GM12878 (cell line): ENCODE measurements around the gene PRRG3. TPM values are rescaled to one million over a fixed set of nuclear protein-coding genes. Genes with fewer than 3 reads are reported as not detected.

Source experiments
- ATAC-seq: fragments of 200-7000 bp; cut with Tn5 transposase; 3 replicates; pipeline ENCODE4 v1.9.1; 2020; ENCODE audit warnings: mild to moderate bottlenecking, moderate library complexity
- BruUV-seq: library from RNA; stranded (reverse); fragments of 400-500 nt; replicated peaks from 2 replicates; lab custom pipeline; 2021; lab: Mats Ljungman, UMichigan
- CTCF ChIA-PET: fragments of 300-600 bp; sonication (Branson Sonifier 250); formaldehyde crosslinking; extraction: SDS; loops from one replicate; lab custom pipeline; 2021; ENCODE audit warnings: inconsistent platforms; lab: Yijun Ruan, JAX
- POLR2A ChIA-PET: fragments of 350-600 bp; formaldehyde crosslinking; extraction: SDS; loops from one replicate; lab custom pipeline; 2021; ENCODE audit warnings: inconsistent platforms; lab: Charles Lee
- RAD21 ChIA-PET: fragments of 300-600 bp; sonication (Branson Sonifier 250); formaldehyde crosslinking; loops from one replicate; lab custom pipeline; 2023; ENCODE audit warnings: antibody characterized with exemption; ENCODE audit not compliant: unreplicated experiment; lab: Charles Lee
- SMC1A ChIA-PET: fragments of 300-600 bp; sonication (Branson Sonifier 250); formaldehyde crosslinking; loops from one replicate; lab custom pipeline; 2023; ENCODE audit not compliant: unreplicated experiment, uncharacterized antibody; lab: Charles Lee
- DNase-seq: peaks from one replicate; pipeline ENCODE4 v3.0.0-alpha.2; 2011; ENCODE audit warnings: low read depth, low spot score
- FAIRE-seq: peaks from 3 replicates; lab custom pipeline; 2011; peaks lifted over from hg19 to GRCh38; lab: Jason Lieb, UNC
- H2AFZ ChIP-seq: 2 replicates; pipeline ENCODE4 v1.6.0; 2011; ENCODE audit warnings: low read depth, low read length, control low read depth; ENCODE audit not compliant: control insufficient read depth
- H3K27ac ChIP-seq: 2 replicates; pipeline ENCODE4 v1.5.1; 2011; ENCODE audit warnings: control low read depth; ENCODE audit not compliant: control insufficient read depth, insufficient read depth
- H3K27me3 ChIP-seq, 2 experiments: replicated peaks in 1 of 2; 2 replicates each; pipeline versions ENCODE4 v1.6.0 to v1.6.1; 2011; ENCODE audit warnings: low read length in 1 of 2; ENCODE audit not compliant: control insufficient read depth in 2 of 2, insufficient read depth in 2 of 2
- H3K36me3 ChIP-seq, 2 experiments: 2 replicates each; pipeline ENCODE4 v1.5.1; 2011; ENCODE audit warnings: low read length in 1 of 2; ENCODE audit not compliant: control insufficient read depth in 2 of 2, insufficient read depth in 2 of 2
- H3K4me1 ChIP-seq: 2 replicates; pipeline ENCODE4 v1.6.1; 2011; ENCODE audit warnings: mild to moderate bottlenecking, low read length, moderate library complexity, mixed read lengths; ENCODE audit not compliant: control insufficient read depth, insufficient read depth
- H3K4me2 ChIP-seq: 2 replicates; pipeline ENCODE4 v1.6.0; 2011; ENCODE audit warnings: control low read depth; ENCODE audit not compliant: control insufficient read depth, insufficient read depth
- H3K4me3 ChIP-seq: fragments of 200-600 bp; sonication (generic); 2 replicates; pipeline ENCODE4 v1.5.1; 2016
- H3K79me2 ChIP-seq: 2 replicates; pipeline ENCODE4 v1.6.0; 2011; ENCODE audit warnings: low read length; ENCODE audit not compliant: control insufficient read depth, insufficient read depth
- H3K9ac ChIP-seq: 2 replicates; pipeline ENCODE4 v1.8.0; 2011; ENCODE audit warnings: low read length, control low read depth, mixed read lengths; ENCODE audit not compliant: control insufficient read depth, insufficient read depth
- H3K9me3 ChIP-seq: replicated peaks from 3 replicates; pipeline ENCODE4 v1.5.1; 2011; ENCODE audit warnings: mild to moderate bottlenecking, low read length; ENCODE audit not compliant: control insufficient read depth, insufficient read depth
- H4K20me1 ChIP-seq: 2 replicates; pipeline ENCODE4 v1.6.0; 2011; ENCODE audit not compliant: control insufficient read depth, insufficient read depth
- FOXK2 ChIP-seq: fragments of 450-650 bp; IDR thresholded peaks from 2 replicates; pipeline ENCODE4 v1.6.1; 2017; ENCODE audit warnings: mild to moderate bottlenecking, moderate library complexity
- JUNB ChIP-seq: IDR thresholded peaks from 2 replicates; pipeline ENCODE4 v1.6.1; 2016; ENCODE audit warnings: antibody characterized with exemption, mild to moderate bottlenecking
- NR2C1 ChIP-seq: fragments of 450-650 bp; IDR thresholded peaks from 2 replicates; pipeline ENCODE4 v1.6.1; 2017; ENCODE audit warnings: antibody characterized with exemption, mild to moderate bottlenecking, moderate library complexity
- RBBP5 ChIP-seq: fragments of 200-600 bp; sonication (generic); conservative IDR thresholded peaks from 2 replicates; pipeline ENCODE4 v1.6.1; 2016
- SMAD1 ChIP-seq: fragments of 450-650 bp; IDR thresholded peaks from 2 replicates; pipeline ENCODE4 v1.6.1; 2018; ENCODE audit warnings: mild to moderate bottlenecking, low read depth; ENCODE audit not compliant: partially characterized antibody
- SMAD5 ChIP-seq: IDR thresholded peaks from 2 replicates; pipeline ENCODE4 v1.6.1; 2016; ENCODE audit warnings: antibody characterized with exemption, low read depth
- TAF1 ChIP-seq: IDR thresholded peaks from 2 replicates; pipeline ENCODE4 v1.6.1; 2011; ENCODE audit warnings: mild to moderate bottlenecking, low read depth, low read length, borderline replicate concordance
- ZNF217 ChIP-seq: fragments of 450-650 bp; IDR thresholded peaks from 2 replicates; pipeline ENCODE4 v1.6.1; 2017; ENCODE audit warnings: antibody characterized with exemption, mild to moderate bottlenecking
- ZNF24 ChIP-seq: fragments of 450-650 bp; IDR thresholded peaks from 2 replicates; pipeline ENCODE4 v1.6.1; 2017; ENCODE audit warnings: antibody characterized with exemption, mild to moderate bottlenecking
- WGBS: methylation state at CpG from one replicate; pipeline ENCODE4 v1.1.6; 2016; ENCODE audit warnings: low lambda C conversion rate; ENCODE audit not compliant: insufficient replicate concordance, insufficient coverage; ENCODE audit errors: missing lambda C conversion rate; 5-methylcytosine and 5-hydroxymethylcytosine counted together
- in situ Hi-C: fragments of 300-500 bp; cut with MboI; formaldehyde crosslinking; loops from 9 replicates; pipeline ENCODE4 v1.14.3; 2018; ENCODE audit warnings: mixed read lengths
- intact Hi-C: fragments of 100-400 bp; cut with micrococcal nuclease; formaldehyde crosslinking; loops from one replicate; pipeline ENCODE4 v1.14.2; 2022; ENCODE audit not compliant: unreplicated experiment
- polyA plus RNA-seq, 11 experiments: library from polyadenylated mRNA; depleted of rRNA in 4 of 11; unstranded in 6 of 11; stranded (reverse) in 5 of 11; fragments of >200 nt; fragmentation: Nextera tagmentation in 4 of 11; fragmentation: Illumina TruSeq in 1 of 11; extraction: Ambion mirVana in 4 of 11; extraction: Trizol in 1 of 11; gene quantifications; 1 replicate in 1 of 11; 2 replicates in 10 of 11; pipeline versions ENCODE4 v1.2.1 to v1.2.3, GENCODE V29; 2011 to 2016; ENCODE audit warnings: inconsistent platforms in 2 of 11, missing spikeins in 2 of 11, low read depth in 1 of 11
- total RNA-seq, 4 experiments: library from RNA; depleted of rRNA in 3 of 4; stranded (reverse); fragments of >200 nt in 3 of 4; fragmentation: Illumina TruSeq in 1 of 4; extraction: Trizol in 1 of 4; gene quantifications; 2 replicates each; pipeline versions ENCODE4 v1.2.1 to v1.2.3, GENCODE V29; 2013 to 2021
- TF ChIP-seq, protein P1 (sequence below): IDR thresholded peaks from 2 replicates; pipeline ENCODE4 v1.6.1; 2012; ENCODE audit warnings: improper control_type of control experiment, low read depth, low read length; ENCODE audit not compliant: insufficient replicate concordance

PRRG3 gene
- total and polyA plus RNA-seq, 10 of the 15 experiments (the other 5 are each of a cell fraction or from before 2014, with no cell fraction given), result under 0.01 TPM; not detected in 9

GRCh38 chrX:151724563-151725337 is 29.5 kb downstream of the PRRG3 start:
- CTCF ChIA-PET, result no interaction called here
- Histone ChIP-seq H3K27ac (no peak overlapping the region), H4K20me1 (no peaks in the 10 kb centered on the region), H3K36me3 (no peaks in the 10 kb centered on the region), H3K4me2 (no peak overlapping the region), H3K4me1 (no peaks in the 10 kb centered on the region), H3K9me3 (no peaks in the 10 kb centered on the region), H3K4me3 (no peak overlapping the region), H3K79me2 (no peaks in the 10 kb centered on the region), H3K9ac (no peak overlapping the region), H3K27me3 (no peaks in the 10 kb centered on the region), H2AFZ (no peak overlapping the region)
- no peak for DNase-seq
- in situ Hi-C loops, result no loop called here
- no peak for FAIRE-seq
- WGBS, result 7% methylated on average over 7 of the region's 7 CpGs
- POLR2A ChIA-PET, result no interaction called here
- RAD21 ChIA-PET, result no interaction called here
- TF ChIP-seq JUNB (no peak), NR2C1 (no peak), FOXK2 (no peak), RBBP5 (no peak), SMAD1 (no peak), TAF1 (no peak), ZNF24 (no peak), SMAD5 (no peak), ZNF217 (no peak)
- TF ChIP-seq, protein P1, sequence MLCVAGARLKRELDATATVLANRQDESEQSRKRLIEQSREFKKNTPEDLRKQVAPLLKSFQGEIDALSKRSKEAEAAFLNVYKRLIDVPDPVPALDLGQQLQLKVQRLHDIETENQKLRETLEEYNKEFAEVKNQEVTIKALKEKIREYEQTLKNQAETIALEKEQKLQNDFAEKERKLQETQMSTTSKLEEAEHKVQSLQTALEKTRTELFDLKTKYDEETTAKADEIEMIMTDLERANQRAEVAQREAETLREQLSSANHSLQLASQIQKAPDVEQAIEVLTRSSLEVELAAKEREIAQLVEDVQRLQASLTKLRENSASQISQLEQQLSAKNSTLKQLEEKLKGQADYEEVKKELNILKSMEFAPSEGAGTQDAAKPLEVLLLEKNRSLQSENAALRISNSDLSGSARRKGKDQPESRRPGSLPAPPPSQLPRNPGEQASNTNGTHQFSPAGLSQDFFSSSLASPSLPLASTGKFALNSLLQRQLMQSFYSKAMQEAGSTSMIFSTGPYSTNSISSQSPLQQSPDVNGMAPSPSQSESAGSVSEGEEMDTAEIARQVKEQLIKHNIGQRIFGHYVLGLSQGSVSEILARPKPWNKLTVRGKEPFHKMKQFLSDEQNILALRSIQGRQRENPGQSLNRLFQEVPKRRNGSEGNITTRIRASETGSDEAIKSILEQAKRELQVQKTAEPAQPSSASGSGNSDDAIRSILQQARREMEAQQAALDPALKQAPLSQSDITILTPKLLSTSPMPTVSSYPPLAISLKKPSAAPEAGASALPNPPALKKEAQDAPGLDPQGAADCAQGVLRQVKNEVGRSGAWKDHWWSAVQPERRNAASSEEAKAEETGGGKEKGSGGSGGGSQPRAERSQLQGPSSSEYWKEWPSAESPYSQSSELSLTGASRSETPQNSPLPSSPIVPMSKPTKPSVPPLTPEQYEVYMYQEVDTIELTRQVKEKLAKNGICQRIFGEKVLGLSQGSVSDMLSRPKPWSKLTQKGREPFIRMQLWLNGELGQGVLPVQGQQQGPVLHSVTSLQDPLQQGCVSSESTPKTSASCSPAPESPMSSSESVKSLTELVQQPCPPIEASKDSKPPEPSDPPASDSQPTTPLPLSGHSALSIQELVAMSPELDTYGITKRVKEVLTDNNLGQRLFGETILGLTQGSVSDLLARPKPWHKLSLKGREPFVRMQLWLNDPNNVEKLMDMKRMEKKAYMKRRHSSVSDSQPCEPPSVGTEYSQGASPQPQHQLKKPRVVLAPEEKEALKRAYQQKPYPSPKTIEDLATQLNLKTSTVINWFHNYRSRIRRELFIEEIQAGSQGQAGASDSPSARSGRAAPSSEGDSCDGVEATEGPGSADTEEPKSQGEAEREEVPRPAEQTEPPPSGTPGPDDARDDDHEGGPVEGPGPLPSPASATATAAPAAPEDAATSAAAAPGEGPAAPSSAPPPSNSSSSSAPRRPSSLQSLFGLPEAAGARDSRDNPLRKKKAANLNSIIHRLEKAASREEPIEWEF, result no peak
- no peak for ATAC-seq
- intact Hi-C loops, result no loop called here
- BruUV-seq, result no TSS peak
- SMC1A ChIA-PET, result no interaction called here
